ENCODE measurements around the gene TTC9B.
"Not testable (repeated sequence)": the region's sequence is repeated elsewhere in the genome, so short reads cannot be mapped to it uniquely, and the experiment has no call there.

DNA sequence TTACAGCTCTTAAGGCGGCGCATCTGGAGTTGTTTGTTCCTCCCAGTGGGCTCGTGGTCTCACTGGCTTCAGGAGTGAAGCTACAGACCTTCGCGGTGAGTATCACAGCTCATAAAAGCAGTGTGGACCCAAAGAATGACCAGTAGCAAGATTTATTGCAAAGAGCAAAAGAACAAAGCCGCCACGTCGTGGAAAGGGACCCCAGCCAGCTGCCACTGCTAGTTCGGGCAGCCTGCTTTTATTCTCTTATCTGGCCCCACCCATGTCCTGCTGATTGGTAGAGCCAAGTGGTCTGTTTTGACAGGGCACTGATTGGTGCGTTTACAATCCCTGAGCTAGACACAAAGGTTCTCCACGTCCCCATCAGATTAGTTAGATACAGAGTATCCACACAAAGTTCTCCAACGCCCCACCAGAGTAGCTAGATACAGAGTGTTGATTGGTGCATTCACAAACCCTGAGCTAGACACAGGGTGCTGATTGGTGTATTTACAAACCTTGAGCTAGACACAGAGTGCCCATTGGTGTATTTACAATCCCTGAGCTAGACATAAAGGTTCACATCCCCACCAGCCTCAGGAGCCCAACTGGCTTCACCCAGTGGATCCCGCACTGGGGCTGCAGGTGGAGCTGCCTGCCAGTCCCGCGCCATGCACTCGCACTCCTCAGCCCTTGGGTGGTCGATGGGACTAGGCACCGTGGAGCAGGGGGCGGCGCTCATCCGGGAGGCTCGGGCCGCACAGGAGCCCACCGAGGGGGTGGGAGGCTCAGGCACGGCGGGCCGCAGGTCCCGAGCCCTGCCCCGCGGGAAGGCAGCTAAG is 48.5 kb downstream of the TTC9B start:
- TF ChIP-seq, protein P1, sequence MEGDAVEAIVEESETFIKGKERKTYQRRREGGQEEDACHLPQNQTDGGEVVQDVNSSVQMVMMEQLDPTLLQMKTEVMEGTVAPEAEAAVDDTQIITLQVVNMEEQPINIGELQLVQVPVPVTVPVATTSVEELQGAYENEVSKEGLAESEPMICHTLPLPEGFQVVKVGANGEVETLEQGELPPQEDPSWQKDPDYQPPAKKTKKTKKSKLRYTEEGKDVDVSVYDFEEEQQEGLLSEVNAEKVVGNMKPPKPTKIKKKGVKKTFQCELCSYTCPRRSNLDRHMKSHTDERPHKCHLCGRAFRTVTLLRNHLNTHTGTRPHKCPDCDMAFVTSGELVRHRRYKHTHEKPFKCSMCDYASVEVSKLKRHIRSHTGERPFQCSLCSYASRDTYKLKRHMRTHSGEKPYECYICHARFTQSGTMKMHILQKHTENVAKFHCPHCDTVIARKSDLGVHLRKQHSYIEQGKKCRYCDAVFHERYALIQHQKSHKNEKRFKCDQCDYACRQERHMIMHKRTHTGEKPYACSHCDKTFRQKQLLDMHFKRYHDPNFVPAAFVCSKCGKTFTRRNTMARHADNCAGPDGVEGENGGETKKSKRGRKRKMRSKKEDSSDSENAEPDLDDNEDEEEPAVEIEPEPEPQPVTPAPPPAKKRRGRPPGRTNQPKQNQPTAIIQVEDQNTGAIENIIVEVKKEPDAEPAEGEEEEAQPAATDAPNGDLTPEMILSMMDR (IDR thresholded peaks at IDR 0.05; ENCODE audit: low read length), result not testable (repeated sequence)
- TF ChIP-seq EZH2phosphoT487 (IDR thresholded peaks at IDR 0.05; ENCODE audit: low read length), result not testable (repeated sequence)

Data from MM.1S (cell line).